ENCODE measurements around the gene UNC13B.

DNA sequence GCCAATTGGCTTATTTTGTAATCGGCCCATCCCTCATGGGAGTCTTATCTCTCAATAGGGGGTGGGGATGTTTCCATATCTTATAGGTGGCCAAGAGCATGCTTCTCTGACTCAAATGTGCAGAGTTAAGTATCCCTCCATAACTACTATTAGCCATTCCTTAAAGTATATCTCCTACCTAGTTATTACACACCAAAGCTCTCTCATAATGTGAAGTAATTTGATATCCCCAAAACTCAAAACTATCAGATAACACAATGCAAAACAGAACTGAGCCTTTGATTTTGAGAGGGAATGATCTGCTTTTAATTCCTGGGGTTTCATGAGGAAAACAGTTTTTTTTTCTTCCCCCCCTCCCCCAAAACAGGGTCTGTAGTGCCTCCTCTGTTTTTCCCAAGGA, 28.4 kb downstream of the UNC13B start:
- TF ChIP-seq YY1 (IDR thresholded peaks at IDR 0.05; ENCODE audit: insufficient read depth, insufficient read length): no peak
- TF ChIP-seq ZNF274 (IDR thresholded peaks at IDR 0.05; ENCODE audit: low read depth, low read length): no peak
- TF ChIP-seq SUZ12 (IDR thresholded peaks at IDR 0.05; ENCODE audit: extremely low read depth, insufficient read depth, insufficient read length): no peak
